GM19324 (cell line): ENCODE measurements around the gene CHCHD4.
"Not testable (repeated sequence)": the region's sequence is repeated elsewhere in the genome, so short reads cannot be mapped to it uniquely, and the experiment has no call there.

Experiments used
- ATAC-seq: cut with Tn5 transposase; IDR thresholded peaks from one replicate; pipeline ENCODE4 v1.9.1; 2021; ENCODE audit warnings: mild to moderate bottlenecking, moderate library complexity; ENCODE audit not compliant: unreplicated experiment, low FRiP score

The CHCHD4 gene

GRCh38 chr3:14077310-14077709 lies 47.4 kb downstream of the CHCHD4 start:
- no peak for ATAC-seq

DNA sequence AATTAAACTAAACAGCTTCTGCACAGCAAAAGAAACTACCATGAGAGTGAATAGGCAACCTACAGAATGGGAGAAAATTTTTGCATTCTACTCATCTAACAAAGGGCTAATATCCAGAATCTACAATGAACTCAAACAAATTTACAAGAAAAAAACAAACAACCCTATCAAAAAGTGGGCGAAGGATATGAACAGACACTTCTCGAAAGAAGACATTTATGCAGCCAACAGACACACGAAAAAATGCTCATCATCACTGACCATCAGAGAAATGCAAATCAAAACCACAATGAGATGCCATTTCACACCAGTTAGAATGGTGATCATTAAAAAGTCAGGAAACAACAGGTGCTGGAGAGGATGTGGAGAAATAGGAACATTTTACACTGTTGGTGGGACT lies 49.4 kb downstream of the CHCHD4 start:
- ATAC-seq, result not testable (repeated sequence)

GRCh38 chr3:14064910-14065309 lies 59.8 kb downstream of the CHCHD4 start:
- ATAC-seq, result no peak

- ATAC-seq, result no peak
Measured at GRCh38 chr3:14063152-14063551, 61.5 kb downstream of the CHCHD4 start.
